ENCODE results near the gene MMAB. TPM values are rescaled to one million over a fixed set of nuclear protein-coding genes. Genes with fewer than 3 reads are reported as not detected.

The MMAB gene
- total RNA-seq, 1 donor from 2014 or later = 24.7 TPM

DNA sequence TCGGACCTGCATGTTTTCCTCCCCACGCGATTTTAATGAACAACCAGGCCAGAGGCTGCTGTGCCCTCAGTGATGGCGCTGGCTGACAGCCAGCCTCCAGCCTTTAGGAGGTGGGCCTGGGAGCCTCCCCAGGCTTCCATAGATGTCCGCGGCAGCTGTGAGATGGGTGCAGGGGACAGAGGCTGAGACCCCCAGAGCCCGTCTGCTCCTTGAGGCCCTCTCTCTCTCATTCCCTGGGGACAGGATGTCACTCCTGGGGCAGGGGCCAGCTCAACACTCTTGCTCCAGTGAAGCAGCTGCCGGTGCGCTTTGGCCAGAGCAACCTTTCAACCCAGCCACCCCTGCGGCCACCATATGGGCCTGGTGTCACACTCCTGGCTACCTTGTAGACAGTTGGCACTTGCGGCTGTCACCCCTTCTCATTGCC is 25.1 kb upstream of the MMAB start:
- H3K4me3 Mint-ChIP-seq = peak overlapping the region; percentile 70
- TF ChIP-seq EZH2phosphoT487 (IDR thresholded peaks at IDR 0.05) (no peak), EZH2 (IDR thresholded peaks at IDR 0.05) (no peak)
- TF ChIP-seq, protein P1, sequence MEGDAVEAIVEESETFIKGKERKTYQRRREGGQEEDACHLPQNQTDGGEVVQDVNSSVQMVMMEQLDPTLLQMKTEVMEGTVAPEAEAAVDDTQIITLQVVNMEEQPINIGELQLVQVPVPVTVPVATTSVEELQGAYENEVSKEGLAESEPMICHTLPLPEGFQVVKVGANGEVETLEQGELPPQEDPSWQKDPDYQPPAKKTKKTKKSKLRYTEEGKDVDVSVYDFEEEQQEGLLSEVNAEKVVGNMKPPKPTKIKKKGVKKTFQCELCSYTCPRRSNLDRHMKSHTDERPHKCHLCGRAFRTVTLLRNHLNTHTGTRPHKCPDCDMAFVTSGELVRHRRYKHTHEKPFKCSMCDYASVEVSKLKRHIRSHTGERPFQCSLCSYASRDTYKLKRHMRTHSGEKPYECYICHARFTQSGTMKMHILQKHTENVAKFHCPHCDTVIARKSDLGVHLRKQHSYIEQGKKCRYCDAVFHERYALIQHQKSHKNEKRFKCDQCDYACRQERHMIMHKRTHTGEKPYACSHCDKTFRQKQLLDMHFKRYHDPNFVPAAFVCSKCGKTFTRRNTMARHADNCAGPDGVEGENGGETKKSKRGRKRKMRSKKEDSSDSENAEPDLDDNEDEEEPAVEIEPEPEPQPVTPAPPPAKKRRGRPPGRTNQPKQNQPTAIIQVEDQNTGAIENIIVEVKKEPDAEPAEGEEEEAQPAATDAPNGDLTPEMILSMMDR (IDR thresholded peaks at IDR 0.05) = no peak
- no peak overlapping the region for H3K27ac ChIP-seq
- no peak overlapping the region for H3K9ac ChIP-seq
- H3K27me3 ChIP-seq = no peaks in the 10 kb centered on the region
- H3K9me3 Mint-ChIP-seq = no peaks in the 10 kb centered on the region
- peaks cover 12% of the 10 kb centered on the region for H3K27me3 Mint-ChIP-seq (ENCODE audit: insufficient read depth, low read depth)
- peaks cover 31% of the 10 kb centered on the region for H3K4me1 Mint-ChIP-seq
- H3K9me3 ChIP-seq (ENCODE audit: low read depth) = no peaks in the 10 kb centered on the region
- no peaks in the 10 kb centered on the region for H4K20me1 ChIP-seq (ENCODE audit: low read depth)
- H3K4me3 ChIP-seq = no peak overlapping the region
- no peak for DNase-seq (ENCODE audit: low spot score)
- no peak overlapping the region for H3K4me2 ChIP-seq
- peaks cover 8% of the 10 kb centered on the region for H3F3A ChIP-seq (ENCODE audit: low read depth)
- peaks cover 24% of the 10 kb centered on the region for H3K4me1 ChIP-seq
- H3K36me3 Mint-ChIP-seq = peaks cover 3% of the 10 kb centered on the region
- H3K79me2 ChIP-seq (ENCODE audit: low read depth) = no peaks in the 10 kb centered on the region
- H3K27ac Mint-ChIP-seq = no peak overlapping the region
- H3K36me3 ChIP-seq = no peaks in the 10 kb centered on the region
- no peak overlapping the region for H2AFZ ChIP-seq (replicated peaks)

DNA sequence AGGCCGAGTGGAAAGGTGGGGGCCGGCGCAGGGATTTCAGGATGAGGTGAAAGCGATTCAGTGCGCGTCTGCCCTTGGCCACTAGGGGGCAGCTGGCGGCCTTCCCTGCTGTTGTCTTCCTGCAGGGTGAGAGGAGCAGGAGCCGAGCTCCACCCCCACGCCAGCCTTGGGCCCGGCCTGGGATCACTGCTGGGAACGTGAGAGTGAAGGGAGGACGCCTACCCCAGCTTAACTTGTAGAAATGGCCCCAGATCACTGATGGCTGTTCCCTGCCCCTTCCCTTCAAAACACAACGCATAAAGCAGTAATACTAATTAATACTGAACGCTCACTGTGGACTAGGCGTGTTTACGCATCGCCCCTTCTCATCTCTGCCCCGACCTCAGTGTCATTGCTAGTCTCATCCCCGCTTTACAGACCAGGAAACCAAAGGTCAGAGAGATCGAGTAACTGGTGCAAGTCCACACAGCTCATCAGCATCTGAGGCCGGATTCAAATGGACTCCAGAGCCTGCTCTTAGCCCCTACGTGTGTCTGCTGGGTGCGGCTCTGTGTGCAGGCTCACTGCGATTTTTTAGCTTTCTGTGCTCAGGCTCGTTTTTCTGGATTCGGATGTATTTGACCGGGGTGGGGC is 24.6 kb upstream of the MMAB start:
- H3F3A ChIP-seq (ENCODE audit: low read depth) = peaks cover 7% of the 10 kb centered on the region
- no peaks in the 10 kb centered on the region for H4K20me1 ChIP-seq (ENCODE audit: low read depth)
- peak; percentile 93 for DNase-seq (ENCODE audit: low spot score)
- peaks cover 18% of the 10 kb centered on the region for H3K4me1 ChIP-seq
- no peak overlapping the region for H3K9ac ChIP-seq
- H3K4me3 ChIP-seq = no peak overlapping the region
- no peak overlapping the region for H3K27ac ChIP-seq
- Mint-ChIP-seq H3K36me3 (peaks cover 3% of the 10 kb centered on the region), H3K27ac (peak overlapping the region; percentile 33), H3K27me3 (ENCODE audit: insufficient read depth, low read depth) (peaks cover 8% of the 10 kb centered on the region), H3K9me3 (no peaks in the 10 kb centered on the region), H3K4me3 (peak overlapping the region; percentile 70), H3K4me1 (peaks cover 28% of the 10 kb centered on the region)
- H3K27me3 ChIP-seq = no peaks in the 10 kb centered on the region
- no peaks in the 10 kb centered on the region for H3K79me2 ChIP-seq (ENCODE audit: low read depth)
- no peak overlapping the region for H2AFZ ChIP-seq (replicated peaks)
- no peaks in the 10 kb centered on the region for H3K9me3 ChIP-seq (ENCODE audit: low read depth)
- no peaks in the 10 kb centered on the region for H3K36me3 ChIP-seq
- peak overlapping the region; percentile 15 for H3K4me2 ChIP-seq
- TF ChIP-seq EZH2 (IDR thresholded peaks at IDR 0.05) (no peak), EZH2phosphoT487 (IDR thresholded peaks at IDR 0.05) (no peak)
- TF ChIP-seq, protein P1 (IDR thresholded peaks at IDR 0.05) = peak; percentile 98

DNA sequence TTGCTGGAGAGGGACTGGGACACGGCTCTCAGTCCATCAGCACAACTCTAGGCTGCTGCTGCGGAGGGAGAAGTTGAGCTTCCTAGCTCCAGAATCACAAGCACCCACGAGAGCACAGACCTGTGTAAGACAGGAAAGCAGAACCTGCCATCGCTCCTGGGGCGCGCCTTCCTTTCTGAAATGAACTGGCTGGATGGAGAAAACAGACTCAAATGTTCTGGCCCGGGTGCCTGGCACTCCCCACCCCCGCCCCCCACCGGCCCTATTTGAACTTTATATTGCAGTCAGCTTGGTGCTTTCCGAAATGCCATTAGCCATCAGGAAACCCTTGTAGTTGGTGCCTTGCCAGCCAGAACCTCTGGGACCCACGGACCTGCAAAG is 24.1 kb upstream of the MMAB start:
- H3K4me3 Mint-ChIP-seq = no peak overlapping the region
- H3K27ac ChIP-seq = no peak overlapping the region

More for the DNA sequence above, 24.1 kb upstream of the MMAB start:
- Histone ChIP-seq H3K4me3 (no peak overlapping the region), H3K9me3 (ENCODE audit: low read depth) (no peaks in the 10 kb centered on the region), H4K20me1 (ENCODE audit: low read depth) (no peaks in the 10 kb centered on the region), H3K9ac (no peak overlapping the region), H3K4me2 (no peak overlapping the region), H3K4me1 (peaks cover 13% of the 10 kb centered on the region), H2AFZ (replicated peaks) (no peak overlapping the region), H3K27me3 (no peaks in the 10 kb centered on the region), H3K79me2 (ENCODE audit: low read depth) (no peaks in the 10 kb centered on the region), H3K36me3 (no peaks in the 10 kb centered on the region), H3F3A (ENCODE audit: low read depth) (peaks cover 2% of the 10 kb centered on the region)
- Mint-ChIP-seq H3K9me3 (no peaks in the 10 kb centered on the region), H3K27ac (peak overlapping the region; percentile 33), H3K27me3 (ENCODE audit: insufficient read depth, low read depth) (peaks cover 7% of the 10 kb centered on the region), H3K4me1 (peaks cover 23% of the 10 kb centered on the region), H3K36me3 (peaks cover 6% of the 10 kb centered on the region)
- no peak for DNase-seq (ENCODE audit: low spot score)
- TF ChIP-seq, protein P1 (IDR thresholded peaks at IDR 0.05) = no peak
- TF ChIP-seq EZH2phosphoT487 (IDR thresholded peaks at IDR 0.05) (no peak), EZH2 (IDR thresholded peaks at IDR 0.05) (no peak)
